Measurements from ENCODE around the gene KDM5B. TPM values are rescaled to one million over a fixed set of nuclear protein-coding genes. Genes with fewer than 3 reads are reported as not detected.

KDM5B gene
- total RNA-seq, 1 experiment from 2014 or later, result 83.6 TPM

GRCh38 chr1:202701200-202701599 is 107.0 kb downstream of the KDM5B start:
- Histone ChIP-seq H3K4me1 (ENCODE audit: control insufficient read depth, insufficient read depth, low read length) (no peaks in the 10 kb centered on the region), H3K36me3 (ENCODE audit: control insufficient read depth, insufficient read depth, low read length) (no peaks in the 10 kb centered on the region), H3K27ac (ENCODE audit: low read length) (no peak overlapping the region), H3K4me3 (ENCODE audit: low read depth in 2 of 2, low read length in 2 of 2) (no peak overlapping the region), H3K9me3 (ENCODE audit: control insufficient read depth, insufficient read depth, low read depth, low read length) (no peaks in the 10 kb centered on the region), H3K27me3 (ENCODE audit: control insufficient read depth, insufficient read depth, low read length) (peaks cover 36% of the 10 kb centered on the region)
- in situ Hi-C loops (cut with HindIII; ENCODE audit: low pct_unique_long_range_greater_than_20kb, low sequenced_read_pairs) (no loop called here), intact Hi-C loops (cut with micrococcal nuclease; ENCODE audit: unreplicated experiment) (no loop called here)
- ATAC-seq (no peak), DNase-seq (ENCODE audit: low read depth, low spot score) (no peak)
- no peak for TF ChIP-seq POLR2AphosphoS5 (IDR thresholded peaks at IDR 0.05; ENCODE audit: low read depth, low read length)
- no peak for TF ChIP-seq SIN3A (IDR thresholded peaks at IDR 0.05; ENCODE audit: borderline replicate concordance, insufficient read depth, low read depth, low read length)
- no peak for TF ChIP-seq REST (IDR thresholded peaks at IDR 0.05; ENCODE audit: insufficient read depth in 1 of 2, low read depth in 2 of 2, low read length in 1 of 2)
- no peak for TF ChIP-seq TCF7L2 (IDR thresholded peaks at IDR 0.05; ENCODE audit: low read depth, low read length)
- TF ChIP-seq CTCF (IDR thresholded peaks at IDR 0.05), result no peak
- CTCF ChIA-PET, result no interaction called here
- POLR2A ChIA-PET, result no interaction called here
- BruUV-seq (replicated peaks), result no TSS peak

GRCh38 chr1:202700061-202700460 is 108.2 kb downstream of the KDM5B start:
- ChIA-PET POLR2A (no interaction called here), CTCF (interaction anchor here (0.5 to 0.9 kb wide), 3 partner anchors 10 to 349 kb away, joined by 3 to 15 read pairs (median 8); partner anchors contain the start of gene SYT2)
- BruUV-seq (replicated peaks), result no TSS peak
- DNase-seq (ENCODE audit: low read depth, low spot score) (no peak), ATAC-seq (no peak)
- Histone ChIP-seq H3K36me3 (ENCODE audit: control insufficient read depth, insufficient read depth, low read length) (no peaks in the 10 kb centered on the region), H3K27me3 (ENCODE audit: control insufficient read depth, insufficient read depth, low read length) (peaks cover 39% of the 10 kb centered on the region), H3K4me3 (ENCODE audit: low read depth in 2 of 2, low read length in 2 of 2) (no peak overlapping the region), H3K4me1 (ENCODE audit: control insufficient read depth, insufficient read depth, low read length) (no peaks in the 10 kb centered on the region), H3K9me3 (ENCODE audit: control insufficient read depth, insufficient read depth, low read depth, low read length) (no peaks in the 10 kb centered on the region), H3K27ac (ENCODE audit: low read length) (no peak overlapping the region)
- intact Hi-C loops (cut with micrococcal nuclease; ENCODE audit: unreplicated experiment), result no loop called here
- in situ Hi-C loops (cut with HindIII; ENCODE audit: low pct_unique_long_range_greater_than_20kb, low sequenced_read_pairs), result no loop called here
- TF ChIP-seq TCF7L2 (IDR thresholded peaks at IDR 0.05; ENCODE audit: low read depth, low read length) (no peak), POLR2AphosphoS5 (IDR thresholded peaks at IDR 0.05; ENCODE audit: low read depth, low read length) (no peak), REST (IDR thresholded peaks at IDR 0.05; ENCODE audit: insufficient read depth in 1 of 2, low read depth in 2 of 2, low read length in 1 of 2) (no peak), SIN3A (IDR thresholded peaks at IDR 0.05; ENCODE audit: borderline replicate concordance, insufficient read depth, low read depth, low read length) (no peak), CTCF (IDR thresholded peaks at IDR 0.05) (no peak)

All from Panc1 (cell line).